ENCODE results near the gene TIMMDC1. TPM values are rescaled to one million over a fixed set of nuclear protein-coding genes. Genes with fewer than 3 reads are reported as not detected.

The TIMMDC1 gene
- total and polyA plus RNA-seq, 4 donors, result 60.5 to 98.9 (median 87.7) TPM

GRCh38 chr3:119542168-119542767 is 43.9 kb downstream of the TIMMDC1 start:
- Histone ChIP-seq H3K27me3 (ENCODE audit: control insufficient read depth in 3 of 3, insufficient read depth in 3 of 3, low read length in 2 of 3) (no peaks in the 10 kb centered on the region), H3K9me3 (ENCODE audit: control insufficient read depth in 4 of 4, insufficient read depth in 3 of 4, low read length in 3 of 4) (no peaks in the 10 kb centered on the region), H3K36me3 (ENCODE audit: control insufficient read depth in 4 of 4, insufficient read depth in 4 of 4, low read length in 4 of 4) (no peaks in the 10 kb centered on the region), H3K4me1 (ENCODE audit: control insufficient read depth in 5 of 5, insufficient read depth in 5 of 5, low read length in 5 of 5) (no peaks in the 10 kb centered on the region), H3K27ac (ENCODE audit: low read depth in 1 of 2, low read length in 1 of 2) (no peak overlapping the region), H3K9ac (ENCODE audit: insufficient read depth in 1 of 2, low read length in 2 of 2) (no peak overlapping the region), H3K4me3 (no peak overlapping the region)
- ATAC-seq (ENCODE audit: insufficient read depth, low FRiP score) (no peak), DNase-seq (no peak)
- 82 to 86% methylated on average over 2 of the region's 2 CpGs for WGBS, 2 donors
- TF ChIP-seq CTCF (IDR thresholded peaks at IDR 0.05; ENCODE audit: control extremely low read depth, extremely low read depth), result no peak

GRCh38 chr3:119543147-119543546 is 44.8 kb downstream of the TIMMDC1 start:
- WGBS, 2 donors, result 90 to 98% methylated on average over 7 of the region's 7 CpGs
- Histone ChIP-seq H3K27ac (ENCODE audit: low read depth in 1 of 2, low read length in 1 of 2) (no peak overlapping the region), H3K27me3 (ENCODE audit: control insufficient read depth in 3 of 3, insufficient read depth in 3 of 3, low read length in 2 of 3) (no peaks in the 10 kb centered on the region), H3K4me1 (ENCODE audit: control insufficient read depth in 5 of 5, insufficient read depth in 5 of 5, low read length in 5 of 5) (no peaks in the 10 kb centered on the region), H3K36me3 (ENCODE audit: control insufficient read depth in 4 of 4, insufficient read depth in 4 of 4, low read length in 4 of 4) (no peaks in the 10 kb centered on the region), H3K9ac (ENCODE audit: insufficient read depth in 1 of 2, low read length in 2 of 2) (no peak overlapping the region), H3K9me3 (ENCODE audit: control insufficient read depth in 4 of 4, insufficient read depth in 3 of 4, low read length in 3 of 4) (no peaks in the 10 kb centered on the region), H3K4me3 (no peak overlapping the region)
- ATAC-seq (ENCODE audit: insufficient read depth, low FRiP score) (no peak), DNase-seq (no peak)
- TF ChIP-seq CTCF (IDR thresholded peaks at IDR 0.05; ENCODE audit: control extremely low read depth, extremely low read depth), result no peak

GRCh38 chr3:119547227-119547626 is 48.9 kb downstream of the TIMMDC1 start:
- H3K36me3 ChIP-seq (ENCODE audit: control insufficient read depth in 4 of 4, insufficient read depth in 4 of 4, low read length in 4 of 4), result peaks cover 0 to 7% (median 0%) of the 10 kb centered on the region in 4 donors
- TF ChIP-seq CTCF (IDR thresholded peaks at IDR 0.05; ENCODE audit: control extremely low read depth, extremely low read depth), result no peak
- H3K27ac ChIP-seq (ENCODE audit: low read depth in 1 of 2, low read length in 1 of 2), result no peak overlapping the region
- H3K9me3 ChIP-seq (ENCODE audit: control insufficient read depth in 4 of 4, insufficient read depth in 3 of 4, low read length in 3 of 4), result no peaks in the 10 kb centered on the region
- 44 to 69% methylated on average over 1 of the region's 1 CpG for WGBS, 2 donors
- ATAC-seq (ENCODE audit: insufficient read depth, low FRiP score), result no peak
- no peak overlapping the region for H3K4me3 ChIP-seq
- no peaks in the 10 kb centered on the region for H3K27me3 ChIP-seq (ENCODE audit: control insufficient read depth in 3 of 3, insufficient read depth in 3 of 3, low read length in 2 of 3)
- no peaks in the 10 kb centered on the region for H3K4me1 ChIP-seq (ENCODE audit: control insufficient read depth in 5 of 5, insufficient read depth in 5 of 5, low read length in 5 of 5)
- H3K9ac ChIP-seq (ENCODE audit: insufficient read depth in 1 of 2, low read length in 2 of 2), result no peak overlapping the region
- no peak for DNase-seq

GRCh38 chr3:119548341-119548740 is 50.0 kb downstream of the TIMMDC1 start:
- Histone ChIP-seq H3K4me3 (no peak overlapping the region), H3K9ac (ENCODE audit: insufficient read depth in 1 of 2, low read length in 2 of 2) (no peak overlapping the region), H3K9me3 (ENCODE audit: control insufficient read depth in 4 of 4, insufficient read depth in 3 of 4, low read length in 3 of 4) (no peaks in the 10 kb centered on the region), H3K27me3 (ENCODE audit: control insufficient read depth in 3 of 3, insufficient read depth in 3 of 3, low read length in 2 of 3) (no peaks in the 10 kb centered on the region), H3K4me1 (ENCODE audit: control insufficient read depth in 5 of 5, insufficient read depth in 5 of 5, low read length in 5 of 5) (no peaks in the 10 kb centered on the region), H3K27ac (ENCODE audit: low read depth in 1 of 2, low read length in 1 of 2) (no peak overlapping the region), H3K36me3 (ENCODE audit: control insufficient read depth in 4 of 4, insufficient read depth in 4 of 4, low read length in 4 of 4) (peaks cover 0 to 7% (median 0%) of the 10 kb centered on the region in 4 donors)
- no peak for TF ChIP-seq CTCF (IDR thresholded peaks at IDR 0.05; ENCODE audit: control extremely low read depth, extremely low read depth)
- WGBS, 2 donors, result 51 to 64% methylated on average over 3 of the region's 3 CpGs
- DNase-seq (no peak), ATAC-seq (ENCODE audit: insufficient read depth, low FRiP score) (no peak)

Measured in lung (tissue), 12 donors.